Measurements from ENCODE around the gene KLF2. TPM values are rescaled to one million over a fixed set of nuclear protein-coding genes. Genes with fewer than 3 reads are reported as not detected.

KLF2 gene
- polyA plus RNA-seq, 5 donors = 15.3 to 47.8 (median 31.4) TPM

DNA sequence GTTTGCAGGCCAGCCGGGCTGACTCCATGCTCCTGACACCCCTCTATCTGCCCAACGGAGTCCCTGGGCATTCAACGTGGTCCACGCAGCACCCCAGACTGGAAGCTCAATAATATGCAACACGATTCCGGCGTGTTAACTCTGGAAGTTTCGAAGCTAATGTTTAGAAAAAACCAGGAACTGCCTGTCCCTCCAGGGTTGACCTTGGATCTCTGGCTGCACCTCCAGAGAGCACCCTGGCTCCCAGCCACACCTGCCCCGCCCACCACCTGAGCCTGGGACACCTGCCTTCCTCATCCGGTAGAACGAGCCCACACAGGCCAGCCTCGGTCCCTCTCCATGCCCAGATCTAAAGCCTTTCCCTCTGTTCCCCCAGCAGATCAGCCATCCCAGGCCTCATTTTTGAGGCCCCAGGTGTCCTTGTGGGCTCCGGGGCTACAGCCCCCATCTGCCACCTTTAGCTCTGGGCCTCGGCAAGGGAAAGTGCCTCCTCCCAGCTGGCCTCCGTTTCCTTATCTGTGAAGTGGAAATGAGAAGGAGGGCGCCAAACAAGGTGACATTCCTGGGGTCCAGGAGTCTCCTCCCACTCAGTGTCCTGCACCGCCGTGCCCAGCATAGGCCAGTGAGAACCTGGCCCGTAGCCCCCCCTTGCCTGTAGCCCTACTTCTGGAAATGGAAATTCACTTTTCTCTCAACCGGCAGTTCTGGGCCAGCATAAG lies 38.7 kb downstream of the KLF2 start:
- DNase-seq = no peak

DNA sequence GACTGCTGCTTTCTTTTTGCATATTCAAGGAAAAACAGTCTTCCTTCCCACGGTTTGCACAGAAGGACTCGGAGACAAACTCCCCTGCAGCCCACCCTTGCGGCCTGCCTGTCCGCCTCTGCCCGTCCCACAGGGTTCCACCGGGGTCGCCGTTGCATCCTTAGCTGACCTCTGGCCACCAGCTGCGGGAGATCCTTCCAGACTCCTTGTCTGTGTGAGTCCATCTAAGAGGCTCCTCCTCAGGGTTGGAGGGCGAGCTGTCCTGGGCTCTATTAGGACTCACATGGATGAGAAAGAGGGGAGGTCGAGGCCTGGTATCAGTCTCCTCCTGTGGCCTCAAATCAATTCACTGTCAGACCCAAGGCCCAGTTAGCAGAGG lies 39.2 kb downstream of the KLF2 start:
- DNase-seq = no peak

- no peak for DNase-seq
These were observed 39.7 kb downstream of the KLF2 start for GRCh38 chr19:16364231-16364865.

DNA sequence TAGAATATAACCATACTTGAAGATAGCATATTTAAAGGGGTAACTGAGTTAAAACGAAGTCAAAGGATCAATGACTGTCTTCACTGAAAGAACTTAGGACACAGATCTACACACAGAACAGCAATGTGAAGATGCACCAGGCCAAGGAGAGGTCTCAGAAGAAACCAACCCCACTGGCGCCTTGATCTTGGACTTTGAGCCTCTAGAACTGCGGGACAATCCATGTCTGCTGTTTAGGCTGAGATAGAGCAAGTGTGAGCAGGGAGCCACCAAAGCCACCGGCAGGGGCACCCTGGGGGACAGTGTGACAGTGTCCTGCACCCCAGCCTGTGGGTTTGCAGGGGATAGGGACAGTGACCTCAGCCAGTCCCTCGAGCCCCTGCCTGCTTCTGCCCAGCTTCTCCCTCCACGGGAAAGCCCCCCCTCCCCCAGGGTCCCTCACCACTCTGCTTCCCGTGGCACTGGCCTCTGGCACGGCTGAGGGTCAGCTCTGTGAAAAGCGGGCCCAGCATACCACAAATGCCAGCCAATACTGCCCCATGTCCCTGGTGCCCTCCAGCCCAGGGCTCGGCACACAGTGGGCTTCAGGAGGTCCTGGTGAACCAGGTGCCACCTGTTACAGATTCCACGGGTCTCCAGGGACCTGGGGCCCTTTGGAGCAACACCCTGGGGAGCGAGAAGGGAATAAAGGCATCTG lies 40.8 kb downstream of the KLF2 start:
- no peak for DNase-seq

DNA sequence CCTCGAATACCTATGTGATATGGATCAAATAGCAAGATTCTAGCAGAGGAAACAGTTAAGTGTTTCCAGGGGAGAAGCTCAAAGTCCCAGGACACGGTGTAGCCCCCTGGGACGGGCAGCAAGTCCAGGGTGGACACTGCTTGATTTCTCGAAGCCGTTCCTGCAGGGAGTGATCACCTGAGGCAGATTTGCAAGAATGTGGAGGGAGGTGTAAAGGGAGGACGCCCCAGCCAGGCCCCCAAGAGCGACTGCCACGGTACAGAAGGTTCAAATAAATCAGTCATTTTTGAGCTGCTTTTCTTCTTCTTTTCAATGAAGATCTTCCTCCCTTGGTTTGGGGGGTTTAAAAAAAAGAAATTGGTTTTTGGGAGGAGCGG lies 41.4 kb downstream of the KLF2 start:
- no peak for DNase-seq

DNA sequence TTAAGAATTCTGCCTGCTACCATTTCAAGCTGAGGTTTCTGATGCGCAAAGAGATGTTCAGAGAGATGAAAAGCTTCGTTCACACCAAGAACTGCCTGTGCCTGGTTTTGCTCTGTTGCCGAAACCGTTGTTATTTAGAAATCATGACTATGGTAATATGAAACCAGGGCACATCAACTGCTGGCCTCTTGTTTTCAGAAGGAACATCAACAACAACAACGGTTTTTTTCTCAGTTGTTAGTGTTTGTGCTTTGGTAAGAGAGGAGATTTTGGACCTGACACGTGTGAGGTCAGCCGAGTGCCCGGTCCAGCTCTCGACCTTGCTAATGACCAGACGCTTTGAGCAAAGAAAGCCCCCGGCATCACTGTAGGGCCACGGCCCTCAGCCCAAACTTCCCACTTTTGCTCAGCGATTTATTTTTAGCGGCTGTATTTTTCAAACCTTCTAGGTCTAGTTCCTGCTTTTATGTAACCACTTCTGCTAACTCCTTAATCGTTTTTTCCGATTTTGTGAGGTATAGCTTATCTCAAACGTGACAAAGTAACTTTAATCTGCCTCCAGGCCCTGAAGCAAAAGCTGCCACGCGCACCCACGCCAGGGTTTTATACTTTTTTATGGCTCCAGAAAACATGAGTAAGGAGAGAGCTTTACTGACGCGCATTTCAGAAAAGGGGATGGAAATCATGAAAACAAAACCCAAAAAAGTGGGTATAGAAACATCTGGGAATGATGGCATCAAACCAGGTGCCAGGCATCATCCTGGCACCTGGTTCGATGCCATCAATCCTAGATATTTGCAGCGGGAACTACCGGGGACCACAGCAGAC lies 42.0 kb downstream of the KLF2 start:
- DNase-seq = no peak

DNA sequence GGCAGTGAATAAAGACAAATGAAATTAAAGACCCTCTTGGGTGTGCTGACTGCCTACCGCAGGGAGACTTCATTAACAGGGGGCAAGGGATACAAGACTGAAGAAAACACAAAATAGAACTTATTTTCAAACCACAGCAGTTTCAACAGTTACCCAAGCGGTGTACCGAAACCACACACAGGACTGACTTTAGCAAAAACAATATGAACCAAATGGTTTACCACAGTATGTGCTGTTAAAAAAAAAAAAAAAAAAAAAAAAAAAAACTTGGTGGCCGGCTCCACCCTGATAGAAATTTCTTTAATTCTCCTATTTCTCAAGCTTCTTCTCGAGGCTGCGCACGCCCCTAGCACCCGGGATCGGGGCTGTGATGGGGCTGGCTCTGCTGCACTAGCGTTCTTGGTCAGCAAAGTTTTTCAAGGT lies 42.6 kb downstream of the KLF2 start:
- no peak for DNase-seq

DNA sequence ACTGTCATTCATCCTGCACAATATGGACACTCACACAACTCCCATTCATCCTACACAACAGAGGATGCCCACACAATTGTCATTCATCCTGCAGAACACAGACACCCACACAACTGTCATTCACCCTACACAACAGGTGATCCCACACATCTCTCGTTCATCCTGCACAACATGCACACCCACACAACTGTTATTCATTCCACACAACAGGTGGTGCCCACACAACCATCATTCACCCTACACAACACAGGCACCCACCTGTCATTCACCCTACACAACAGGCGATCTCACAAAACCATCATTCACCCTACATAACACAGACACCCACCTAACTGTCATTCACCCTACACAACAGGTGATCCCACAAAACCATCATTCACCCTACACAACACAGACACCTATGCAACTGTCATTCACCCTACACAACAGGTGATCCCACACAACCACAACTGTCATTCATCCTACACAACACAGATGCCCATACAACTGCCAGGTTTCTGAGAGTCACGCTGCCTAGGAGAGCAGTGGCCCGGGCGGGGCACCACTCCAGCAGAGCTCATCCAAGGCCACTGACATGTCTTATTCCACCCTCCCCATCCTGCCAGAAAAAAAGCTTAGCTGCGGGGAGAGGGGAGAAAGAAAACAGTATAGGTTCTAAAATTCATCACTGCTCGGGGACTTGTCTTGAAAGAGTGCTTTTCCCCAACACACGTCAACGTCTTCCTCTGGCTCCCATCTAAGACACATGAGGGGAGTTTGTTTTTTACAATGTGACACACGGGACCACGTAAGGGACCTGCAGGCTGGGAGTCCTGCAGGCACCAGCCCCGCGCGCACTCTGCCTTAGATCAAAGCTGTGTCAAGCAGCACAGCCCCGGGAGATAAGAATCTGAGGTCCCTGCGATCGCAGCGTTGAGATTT lies 44.0 kb downstream of the KLF2 start:
- DNase-seq = no peak

DNA sequence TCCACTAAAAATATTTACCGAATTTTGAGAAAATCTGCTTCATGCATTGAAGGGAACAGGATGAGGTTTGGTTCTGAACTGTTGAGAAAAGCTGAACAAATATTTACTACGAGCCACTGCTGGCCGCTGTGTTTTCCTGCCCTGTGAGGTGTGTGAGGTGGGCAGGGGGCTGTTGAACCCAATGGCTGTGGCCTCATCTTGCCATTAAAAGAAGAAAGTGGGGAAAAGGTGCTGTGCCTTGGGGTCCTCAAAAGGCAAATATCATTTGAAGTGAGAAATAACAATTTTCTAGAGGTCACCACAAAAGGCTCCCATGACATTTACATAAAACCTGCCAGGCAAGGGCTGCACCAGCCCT lies 44.7 kb downstream of the KLF2 start:
- DNase-seq = no peak

DNA sequence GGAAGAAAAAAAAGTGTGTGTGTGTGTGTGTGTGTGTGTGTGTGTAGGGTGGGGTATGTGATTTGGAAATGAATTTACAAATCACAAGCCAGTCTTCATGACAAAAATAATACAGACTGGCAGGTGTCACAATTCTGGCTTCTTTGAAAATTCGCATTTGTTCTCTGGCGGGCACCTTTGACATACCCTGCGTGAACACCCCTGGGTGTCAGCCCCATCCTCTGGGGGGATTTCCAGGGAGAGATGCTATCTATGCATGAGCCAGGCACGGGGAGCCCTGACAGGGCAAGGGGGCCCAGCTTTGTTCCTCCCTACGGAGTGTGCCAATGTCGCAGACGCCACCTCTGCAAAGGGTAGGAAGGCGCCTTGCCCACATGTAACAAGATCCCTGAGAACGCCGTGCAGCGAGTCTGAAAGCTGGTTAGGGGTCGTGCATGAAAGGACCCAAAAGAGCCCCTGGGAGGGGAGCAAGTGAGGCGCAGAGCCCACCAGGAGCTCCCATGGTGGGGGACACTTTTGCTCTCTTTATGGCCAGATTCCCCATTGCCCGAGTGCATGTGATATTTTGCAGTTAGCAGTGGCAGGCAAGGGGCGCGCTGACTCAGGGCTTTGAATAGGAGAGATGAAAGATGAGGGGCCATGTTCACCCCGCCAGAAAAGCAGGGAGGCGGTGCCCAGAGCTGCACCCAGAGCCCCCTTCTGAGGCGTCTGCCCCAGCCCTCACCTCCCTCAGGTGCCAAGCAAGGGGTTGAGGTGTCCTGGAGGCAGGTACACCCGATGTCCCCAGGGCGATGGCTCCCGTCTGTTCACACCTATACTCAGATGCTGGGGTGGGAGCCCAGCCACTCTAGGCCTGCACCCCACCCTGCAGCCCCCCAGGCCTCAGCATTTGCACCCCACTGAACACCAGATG lies 45.3 kb downstream of the KLF2 start:
- DNase-seq = no peak

DNA sequence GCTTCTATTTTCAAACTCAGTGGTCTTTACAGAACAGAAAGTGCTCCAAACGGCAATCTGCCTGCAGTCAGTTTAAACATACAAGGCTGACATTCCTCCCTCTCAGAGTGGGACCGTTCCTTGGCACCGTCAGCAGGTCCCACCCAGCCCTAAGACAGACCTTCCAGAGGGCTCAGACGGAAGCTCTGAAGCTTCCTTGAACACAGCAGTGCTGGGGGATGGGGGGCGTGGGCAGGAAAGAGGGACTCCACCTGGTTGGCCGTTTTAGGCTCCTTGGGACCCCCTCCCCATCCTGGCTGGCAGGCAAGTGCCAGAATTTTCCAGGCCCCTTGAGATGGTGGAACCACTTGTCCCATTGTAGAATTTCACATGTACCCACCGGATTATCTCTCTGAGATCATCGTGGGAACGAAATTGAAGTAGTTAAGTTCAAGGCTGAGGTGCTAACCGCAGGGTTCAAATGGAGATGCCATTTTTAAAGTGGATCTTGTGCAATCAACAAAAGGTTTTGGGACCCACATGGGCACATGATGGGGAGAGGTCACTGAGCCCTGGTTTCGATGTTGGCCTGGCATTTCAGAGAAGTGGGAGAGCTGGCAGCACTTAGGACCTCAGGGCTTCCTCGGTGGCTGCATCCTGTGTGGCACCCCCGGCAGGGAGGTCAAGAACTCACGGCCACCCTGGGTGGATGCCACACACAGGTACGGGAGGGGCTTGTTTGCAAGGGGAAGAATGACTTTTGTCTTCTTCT lies 46.2 kb downstream of the KLF2 start:
- no peak for DNase-seq

GRCh38 chr19:16371540-16371986 lies 46.9 kb downstream of the KLF2 start:
- no peak for DNase-seq

DNA sequence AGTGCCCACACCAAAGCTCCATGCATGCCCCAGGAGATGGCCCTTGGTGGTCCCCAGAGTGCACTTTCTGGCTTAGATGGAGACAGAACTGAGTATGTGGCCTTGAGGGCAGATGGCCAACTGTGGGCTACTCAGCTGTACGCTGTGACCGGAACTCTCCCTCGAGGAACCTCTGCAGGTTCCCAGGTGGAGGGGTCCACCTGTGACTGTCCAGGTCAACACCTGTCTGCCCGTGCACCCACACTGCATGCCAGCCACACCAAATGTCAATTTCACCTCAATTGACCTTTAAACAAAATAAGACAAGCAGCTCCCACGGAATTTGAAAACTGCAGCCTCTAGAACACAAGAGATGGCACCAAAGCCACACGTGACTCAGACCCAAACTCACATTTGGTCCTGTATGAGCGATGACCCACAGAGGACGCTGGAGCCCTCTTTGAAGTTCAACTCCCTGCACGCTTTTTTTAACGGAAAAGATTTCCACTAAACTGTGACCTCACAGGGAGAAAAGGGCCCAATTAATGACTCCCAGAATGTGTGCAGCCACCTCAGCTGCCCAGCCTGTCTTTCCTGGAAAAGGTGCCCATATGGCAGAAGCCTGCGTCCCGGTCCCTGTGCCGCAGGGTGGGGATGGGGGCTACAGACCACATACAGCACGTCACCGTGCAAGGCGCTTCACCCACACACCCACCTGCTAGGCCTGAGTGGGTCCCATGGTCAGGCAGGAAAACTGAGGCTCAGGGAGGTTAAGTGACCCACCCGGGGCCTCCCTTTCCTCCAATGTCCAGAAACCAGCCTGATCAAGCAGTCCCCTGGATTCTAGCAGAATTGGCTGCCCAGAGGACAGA lies 47.7 kb downstream of the KLF2 start:
- no peak for DNase-seq

DNA sequence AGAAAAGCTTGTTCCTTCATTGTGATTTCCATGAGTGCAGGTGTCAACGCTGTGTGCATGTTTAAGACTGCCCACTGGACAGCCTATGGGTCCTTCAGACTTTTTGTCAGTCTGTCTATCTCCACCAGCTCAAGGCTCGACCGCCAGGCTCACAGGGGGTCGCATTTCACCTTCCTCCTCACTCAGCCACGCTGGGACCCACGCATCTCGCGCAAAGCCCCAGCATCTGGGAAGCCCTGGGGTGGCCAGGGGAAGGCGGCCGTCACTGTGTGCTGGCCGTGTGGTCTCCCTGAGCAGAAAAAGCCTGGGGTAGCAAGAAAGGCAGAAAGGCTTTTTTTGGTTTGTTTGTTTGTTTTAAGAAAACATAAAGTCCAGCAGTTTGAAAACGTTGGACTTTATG lies 48.5 kb downstream of the KLF2 start:
- DNase-seq = no peak

- no peak for DNase-seq
These were observed 48.9 kb downstream of the KLF2 start for GRCh38 chr19:16373532-16373931.

- DNase-seq = no peak
These were observed 49.4 kb downstream of the KLF2 start for GRCh38 chr19:16373989-16374388.

GRCh38 chr19:16374436-16374835 lies 49.8 kb downstream of the KLF2 start:
- DNase-seq = no peak
